Nephron progenitor cell (in vitro differentiated cells): Measurements from ENCODE around the gene OPALIN.

Experiments used
- DNase-seq: peaks from one replicate; pipeline ENCODE4 v3.0.0; 2021
- H3K27ac Mint-ChIP-seq: 2 replicates; pipeline ENCODE4 v1.8.0; 2021; ENCODE audit warnings: mild to moderate bottlenecking, moderate library complexity, mixed read lengths
- H3K27me3 Mint-ChIP-seq: 2 replicates; pipeline ENCODE4 v1.8.0; 2021; ENCODE audit warnings: mild to moderate bottlenecking, low read depth, mixed read lengths; ENCODE audit not compliant: poor library complexity
- H3K36me3 Mint-ChIP-seq: 2 replicates; pipeline ENCODE4 v1.8.0; 2021; ENCODE audit warnings: low read depth, mixed read lengths
- H3K4me1 Mint-ChIP-seq: 2 replicates; pipeline ENCODE4 v1.8.0; 2021; ENCODE audit warnings: mixed read lengths
- H3K4me3 Mint-ChIP-seq: 2 replicates; pipeline ENCODE4 v1.8.0; 2021; ENCODE audit warnings: mild to moderate bottlenecking, moderate library complexity, mixed read lengths
- H3K9me3 Mint-ChIP-seq: 2 replicates; pipeline ENCODE4 v1.8.0; 2021; ENCODE audit warnings: mild to moderate bottlenecking, moderate library complexity, mixed read lengths
- TF ChIP-seq, protein P1 (sequence below): fragments of 200-600 bp; sonication (generic); IDR thresholded peaks from 2 replicates; pipeline ENCODE4 v1.5.0; 2021; ENCODE audit warnings: antibody characterized with exemption

The OPALIN gene

GRCh38 chr10:96319754-96320474 lies 38.9 kb downstream of the OPALIN start:
- TF ChIP-seq, protein P1, sequence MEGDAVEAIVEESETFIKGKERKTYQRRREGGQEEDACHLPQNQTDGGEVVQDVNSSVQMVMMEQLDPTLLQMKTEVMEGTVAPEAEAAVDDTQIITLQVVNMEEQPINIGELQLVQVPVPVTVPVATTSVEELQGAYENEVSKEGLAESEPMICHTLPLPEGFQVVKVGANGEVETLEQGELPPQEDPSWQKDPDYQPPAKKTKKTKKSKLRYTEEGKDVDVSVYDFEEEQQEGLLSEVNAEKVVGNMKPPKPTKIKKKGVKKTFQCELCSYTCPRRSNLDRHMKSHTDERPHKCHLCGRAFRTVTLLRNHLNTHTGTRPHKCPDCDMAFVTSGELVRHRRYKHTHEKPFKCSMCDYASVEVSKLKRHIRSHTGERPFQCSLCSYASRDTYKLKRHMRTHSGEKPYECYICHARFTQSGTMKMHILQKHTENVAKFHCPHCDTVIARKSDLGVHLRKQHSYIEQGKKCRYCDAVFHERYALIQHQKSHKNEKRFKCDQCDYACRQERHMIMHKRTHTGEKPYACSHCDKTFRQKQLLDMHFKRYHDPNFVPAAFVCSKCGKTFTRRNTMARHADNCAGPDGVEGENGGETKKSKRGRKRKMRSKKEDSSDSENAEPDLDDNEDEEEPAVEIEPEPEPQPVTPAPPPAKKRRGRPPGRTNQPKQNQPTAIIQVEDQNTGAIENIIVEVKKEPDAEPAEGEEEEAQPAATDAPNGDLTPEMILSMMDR, result no peak
- Mint-ChIP-seq H3K27me3 (no peaks in the 10 kb centered on the region), H3K4me3 (no peak overlapping the region), H3K9me3 (no peaks in the 10 kb centered on the region), H3K4me1 (peaks cover 10% of the 10 kb centered on the region), H3K27ac (no peak overlapping the region), H3K36me3 (no peaks in the 10 kb centered on the region)
- DNase-seq, result no peak

- no peak overlapping the region for H3K4me3 Mint-ChIP-seq
- no peaks in the 10 kb centered on the region for H3K9me3 Mint-ChIP-seq
- TF ChIP-seq, protein P1, result no peak
- DNase-seq, result no peak
- H3K4me1 Mint-ChIP-seq, result peaks cover 10% of the 10 kb centered on the region
- no peaks in the 10 kb centered on the region for H3K27me3 Mint-ChIP-seq
- H3K36me3 Mint-ChIP-seq, result no peaks in the 10 kb centered on the region
- no peak overlapping the region for H3K27ac Mint-ChIP-seq
Measured at GRCh38 chr10:96317067-96317833, 41.6 kb downstream of the OPALIN start.

DNA sequence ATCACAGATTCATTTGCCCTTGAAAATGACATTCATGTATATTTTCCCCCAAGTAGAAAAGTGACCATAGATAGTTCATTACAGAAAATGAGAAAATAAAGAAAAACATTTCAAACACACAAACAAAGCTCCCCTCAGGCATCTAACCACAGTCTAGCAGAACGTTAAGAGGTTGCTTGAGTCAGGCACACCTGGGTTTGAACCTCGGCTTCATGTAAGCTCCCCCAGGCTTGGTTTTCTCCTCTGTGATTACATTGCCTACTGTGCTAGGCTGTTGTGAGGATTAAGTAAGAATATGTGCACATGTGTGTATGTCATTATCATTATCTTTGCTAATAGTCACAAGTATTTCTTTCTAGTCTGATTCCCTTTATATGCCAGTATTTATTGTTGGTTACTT lies 45.5 kb downstream of the OPALIN start:
- TF ChIP-seq, protein P1, result no peak
- no peak for DNase-seq
- Mint-ChIP-seq H3K4me3 (no peak overlapping the region), H3K9me3 (no peaks in the 10 kb centered on the region), H3K4me1 (peaks cover 24% of the 10 kb centered on the region), H3K27me3 (no peaks in the 10 kb centered on the region), H3K36me3 (no peaks in the 10 kb centered on the region), H3K27ac (no peak overlapping the region)

DNA sequence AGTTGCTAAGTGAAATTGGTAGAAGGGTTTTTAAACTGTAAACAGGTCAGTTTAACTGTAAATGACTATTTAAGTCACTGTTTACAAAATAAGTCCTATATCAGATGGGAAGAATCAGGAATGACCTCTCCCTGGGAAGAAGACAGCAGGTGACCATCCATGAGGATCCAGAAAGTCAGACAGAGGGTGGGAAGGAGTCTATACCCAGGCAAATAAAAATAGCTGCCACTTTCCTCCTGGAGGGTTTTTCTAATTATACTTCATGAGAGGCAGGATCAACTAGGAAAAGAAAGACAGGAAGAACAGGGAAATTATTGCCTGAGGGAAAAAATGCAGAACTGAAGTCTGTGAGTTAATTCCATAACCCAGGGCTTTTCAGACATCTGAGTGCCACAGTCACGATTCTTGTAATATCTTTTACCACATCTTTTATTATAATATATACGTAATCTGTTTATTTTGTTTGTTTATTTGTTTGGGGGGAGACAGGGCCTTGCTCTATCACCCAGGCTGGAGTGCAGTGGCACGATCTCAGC lies 47.6 kb downstream of the OPALIN start:
- H3K27ac Mint-ChIP-seq, result peak overlapping the region; percentile 47
- TF ChIP-seq, protein P1, result no peak

DNA sequence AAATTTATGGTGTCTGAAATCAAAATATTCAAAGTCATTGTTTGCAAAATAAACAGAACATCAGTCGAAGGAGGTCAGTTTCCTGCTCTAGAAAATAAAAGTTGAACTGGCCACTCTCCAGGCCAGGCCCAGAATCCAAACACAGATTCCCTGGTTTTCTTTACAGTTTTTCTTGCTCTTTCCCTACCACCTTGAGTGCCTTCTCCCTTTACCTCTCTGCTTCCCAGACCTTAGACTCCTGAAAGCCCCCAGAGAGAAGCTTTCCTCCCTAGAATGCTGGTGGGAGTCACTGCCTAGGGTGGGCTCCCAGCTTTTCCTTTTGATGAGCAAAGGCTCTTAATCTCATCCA lies 48.5 kb downstream of the OPALIN start:
- Mint-ChIP-seq H3K27ac (peak overlapping the region; percentile 99), H3K36me3 (no peaks in the 10 kb centered on the region), H3K4me1 (peaks cover 40% of the 10 kb centered on the region), H3K27me3 (no peaks in the 10 kb centered on the region), H3K9me3 (no peaks in the 10 kb centered on the region), H3K4me3 (no peak overlapping the region)
- no peak for DNase-seq
- TF ChIP-seq, protein P1, result no peak

More for the DNA sequence above, 47.6 kb downstream of the OPALIN start:
- H3K4me1 Mint-ChIP-seq, result peaks cover 38% of the 10 kb centered on the region
- H3K36me3 Mint-ChIP-seq, result no peaks in the 10 kb centered on the region
- H3K4me3 Mint-ChIP-seq, result no peak overlapping the region
- DNase-seq, result no peak
- H3K27me3 Mint-ChIP-seq, result no peaks in the 10 kb centered on the region
- H3K9me3 Mint-ChIP-seq, result no peaks in the 10 kb centered on the region
